Endothelial cell of umbilical vein (primary cell): ENCODE data around the gene HLA-DPA1. TPM values are rescaled to one million over a fixed set of nuclear protein-coding genes. Genes with fewer than 3 reads are reported as not detected.

Source experiments
- BruUV-seq: library from RNA; stranded (reverse); fragments of 400-500 nt; replicated peaks from 2 replicates; lab custom pipeline; 2021; lab: Mats Ljungman, UMichigan
- CTCF ChIA-PET: fragments of 300-600, 350-600 bp; sonication (Branson Sonifier 250); formaldehyde crosslinking; loops from one replicate; lab custom pipeline; 2021; ENCODE audit warnings: antibody characterized with exemption, inconsistent platforms; lab: Charles Lee
- POLR2A ChIA-PET: fragments of 300-600, 350-600 bp; sonication (Branson Sonifier 250); formaldehyde crosslinking; loops from one replicate; lab custom pipeline; 2021; ENCODE audit warnings: antibody characterized with exemption, inconsistent platforms; lab: Charles Lee
- DNase-seq: peaks from one replicate; pipeline ENCODE4 v3.0.0-alpha.2; 2011; ENCODE audit warnings: low read depth, low spot score
- FAIRE-seq: peaks from 2 replicates; lab custom pipeline; 2011; peaks lifted over from hg19 to GRCh38; lab: Jason Lieb, UNC
- H2AFZ ChIP-seq: 2 replicates; pipeline ENCODE4 v1.6.0; 2012; ENCODE audit warnings: low read depth, low read length, control low read depth, inconsistent platforms
- H3K27ac ChIP-seq: 2 replicates; pipeline ENCODE4 v1.5.1; 2011; ENCODE audit warnings: low read depth, mild to moderate bottlenecking, control low read depth, low read length, moderate library complexity; ENCODE audit not compliant: insufficient read depth
- H3K27me3 ChIP-seq, 2 experiments: 2 replicates each; pipeline versions ENCODE4 v1.6.0 to v1.6.1; 2011; ENCODE audit warnings: low read length in 2 of 2, mixed read lengths in 1 of 2; ENCODE audit not compliant: control insufficient read depth in 2 of 2, insufficient read depth in 2 of 2
- H3K36me3 ChIP-seq, 2 experiments: 2 replicates in 1 of 2; 3 replicates in 1 of 2; pipeline ENCODE4 v1.5.1; 2011; ENCODE audit warnings: low read length in 2 of 2, mild to moderate bottlenecking in 1 of 2, moderate library complexity in 1 of 2; ENCODE audit not compliant: control insufficient read depth in 2 of 2, insufficient read depth in 2 of 2; ENCODE audit errors: extremely low read depth in 1 of 2
- H3K4me1 ChIP-seq: 3 replicates; pipeline ENCODE4 v1.5.1; 2011; ENCODE audit warnings: mild to moderate bottlenecking, low read length; ENCODE audit not compliant: control insufficient read depth, insufficient read depth; ENCODE audit errors: extremely low read depth
- H3K4me2 ChIP-seq: 2 replicates; pipeline ENCODE4 v1.6.1; 2011; ENCODE audit warnings: low read length, control low read depth, mixed read lengths; ENCODE audit not compliant: insufficient read depth
- H3K4me3 ChIP-seq, 3 experiments: fragments of 200-600 bp in 1 of 3; sonication (generic), shearing (Covaris generic) in 1 of 3; replicated peaks in 1 of 3; 2 replicates each; pipeline ENCODE4 v1.5.1; 2011 to 2016; ENCODE audit warnings: control low read depth in 3 of 3, low read length in 3 of 3, mild to moderate bottlenecking in 2 of 3, inconsistent platforms in 1 of 3, low read depth in 1 of 3, moderate library complexity in 1 of 3; ENCODE audit not compliant: insufficient read depth in 1 of 3
- H3K79me2 ChIP-seq: 2 replicates; pipeline ENCODE4 v1.6.0; 2012; ENCODE audit warnings: low read length, inconsistent platforms; ENCODE audit not compliant: control insufficient read depth, insufficient read depth
- H3K9ac ChIP-seq: replicated peaks from 2 replicates; pipeline ENCODE3; 2011; ENCODE audit warnings: low read length, control low read depth; ENCODE audit not compliant: insufficient read depth; ENCODE audit errors: extremely low read depth
- H3K9me1 ChIP-seq: replicated peaks from 3 replicates; pipeline ENCODE4 v1.6.0; 2011; ENCODE audit warnings: mild to moderate bottlenecking, low read length; ENCODE audit not compliant: control insufficient read depth, insufficient read depth; ENCODE audit errors: extremely low read depth
- H3K9me3 ChIP-seq: replicated peaks from 2 replicates; pipeline ENCODE4 v1.5.1; 2012; ENCODE audit warnings: low read length, inconsistent platforms; ENCODE audit not compliant: control insufficient read depth, insufficient read depth
- H4K20me1 ChIP-seq: replicated peaks from 2 replicates; pipeline ENCODE3; 2011; ENCODE audit warnings: mild to moderate bottlenecking, low read length; ENCODE audit not compliant: control insufficient read depth, insufficient read depth; ENCODE audit errors: extremely low read depth
- CTCF ChIP-seq, 2 donors: IDR thresholded peaks; 1 replicate in 1 of 2; 2 replicates in 1 of 2; pipeline ENCODE4 v1.5.1; 2011; ENCODE audit warnings: low read length in 2 of 2, mild to moderate bottlenecking in 2 of 2, moderate library complexity in 2 of 2, control low read depth in 1 of 2, inconsistent platforms in 1 of 2, low read depth in 1 of 2; ENCODE audit not compliant: insufficient read depth in 1 of 2; ENCODE audit errors: extremely low read depth in 1 of 2
- EZH2 ChIP-seq: IDR thresholded peaks from 2 replicates; pipeline ENCODE4 v1.6.1; 2012; ENCODE audit warnings: borderline replicate concordance, low read depth, mild to moderate bottlenecking, moderate library complexity, low read length, inconsistent platforms; ENCODE audit not compliant: severe bottlenecking
- FOS ChIP-seq: IDR thresholded peaks from 2 replicates; pipeline ENCODE4 v1.6.1; 2011; ENCODE audit warnings: mild to moderate bottlenecking, low read length, moderate library complexity, borderline replicate concordance; ENCODE audit not compliant: insufficient read depth
- GATA2 ChIP-seq: IDR thresholded peaks from 2 replicates; pipeline ENCODE4 v1.7.0; 2011; ENCODE audit warnings: low read depth, mild to moderate bottlenecking, moderate library complexity, mixed read lengths, low read length; ENCODE audit not compliant: insufficient read length, insufficient read depth
- JUN ChIP-seq: IDR thresholded peaks from 2 replicates; pipeline ENCODE4 v1.6.1; 2011; ENCODE audit warnings: borderline replicate concordance, low read depth; ENCODE audit not compliant: insufficient read length, insufficient read depth
- MYC ChIP-seq: IDR thresholded peaks from one replicate; pipeline ENCODE4 v1.6.1; 2011; ENCODE audit warnings: mild to moderate bottlenecking, low read depth, low read length
- POLR2A ChIP-seq: IDR thresholded peaks from 2 replicates; pipeline ENCODE4 v1.6.1; 2012; ENCODE audit warnings: low read depth, mild to moderate bottlenecking, control low read depth, low read length
- POLR2AphosphoS5 ChIP-seq: IDR thresholded peaks from 2 replicates; pipeline ENCODE4 v1.6.1; 2012; ENCODE audit warnings: low read depth, mild to moderate bottlenecking, control low read depth, low read length, moderate library complexity; ENCODE audit not compliant: insufficient read depth
- dilution Hi-C: fragments of 300-500 bp; cut with MboI; formaldehyde crosslinking; loops from one replicate; pipeline ENCODE4 v1.15.0; 2019; ENCODE audit warnings: low sequenced_read_pairs; ENCODE audit not compliant: extremely low pct_ligation_motif_present
- intact Hi-C: fragments of 100-400 bp; cut with micrococcal nuclease; formaldehyde crosslinking; loops from one replicate; pipeline ENCODE4 v1.10.0; 2022
- polyA plus RNA-seq, 4 experiments: library from polyadenylated mRNA; depleted of rRNA in 3 of 4; stranded (reverse) in 3 of 4; unstranded in 1 of 4; fragments of >200 nt; gene quantifications; 2 replicates each; pipeline versions ENCODE4 v1.2.1 to v1.2.3, GENCODE V29; 2011 to 2012; ENCODE audit warnings: missing spikeins in 1 of 4
- total RNA-seq: library from RNA; stranded (reverse); gene quantifications from 2 replicates; pipeline ENCODE4 v1.2.3, GENCODE V29; 2021
- TF ChIP-seq, protein P1 (sequence below): IDR thresholded peaks from 2 replicates; pipeline ENCODE4 v1.6.1; 2011; ENCODE audit not compliant: insufficient read depth, insufficient read length

The HLA-DPA1 gene
- total and polyA plus RNA-seq, 2 donors (not counting 3 experiments of a cell fraction or from before 2014, with no cell fraction given): 23.2 TPM; not detected in 1

DNA sequence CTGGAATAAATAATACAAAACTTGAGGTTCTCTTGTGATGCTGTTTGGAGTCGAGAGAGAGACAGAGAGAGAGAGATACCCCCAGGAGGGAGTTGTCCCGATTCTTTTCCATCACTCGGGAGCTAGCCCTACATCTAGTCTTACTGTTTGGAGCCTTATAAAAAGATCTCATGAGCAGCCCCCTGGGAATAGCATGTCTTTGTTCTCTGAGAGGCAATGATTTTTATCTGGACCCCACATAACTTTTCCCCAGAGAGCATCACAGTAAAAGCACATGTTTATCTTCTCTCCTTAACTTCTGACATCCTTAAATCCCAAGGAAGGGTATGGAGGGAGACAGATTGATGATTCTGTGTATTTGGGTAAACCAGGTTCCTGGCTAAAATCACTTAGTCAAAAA is 43.2 kb downstream of the HLA-DPA1 start:
- H3K27ac ChIP-seq: no peak overlapping the region
- POLR2A ChIA-PET: no interaction called here
- CTCF ChIA-PET: interaction anchor here (1.1 kb wide), 2 partner anchors 16 to 162 kb away, joined by 3 read pairs; no protein-coding TSS in a partner anchor
- peaks cover 18 to 61% of the 10 kb centered on the region in 2 experiments for H3K27me3 ChIP-seq
- H3K79me2 ChIP-seq: no peaks in the 10 kb centered on the region
- TF ChIP-seq JUN (no peak), EZH2 (no peak), FOS (no peak), MYC (no peak), POLR2AphosphoS5 (no peak), CTCF (IDR thresholded peaks at IDR 0.05; ENCODE audit: extremely low read depth in 1 of 2, insufficient read depth in 1 of 2, low read depth in 1 of 2, low read length in 2 of 2) (no peak), POLR2A (no peak), GATA2 (no peak)
- TF ChIP-seq, protein P1, sequence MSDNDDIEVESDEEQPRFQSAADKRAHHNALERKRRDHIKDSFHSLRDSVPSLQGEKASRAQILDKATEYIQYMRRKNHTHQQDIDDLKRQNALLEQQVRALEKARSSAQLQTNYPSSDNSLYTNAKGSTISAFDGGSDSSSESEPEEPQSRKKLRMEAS: no peak
- H3K4me1 ChIP-seq: no peaks in the 10 kb centered on the region
- no peaks in the 10 kb centered on the region for H3K9me3 ChIP-seq
- dilution Hi-C loops: no loop called here
- no peak for DNase-seq
- no peaks in the 10 kb centered on the region for H3K36me3 ChIP-seq
- no peaks in the 10 kb centered on the region for H3K9me1 ChIP-seq
- intact Hi-C loops: no loop called here
- no peak overlapping the region for H3K4me3 ChIP-seq
- FAIRE-seq: no peak
- no peak overlapping the region for H3K4me2 ChIP-seq
- H3K9ac ChIP-seq: no peak overlapping the region
- H4K20me1 ChIP-seq: no peaks in the 10 kb centered on the region
- BruUV-seq: no TSS peak
- no peak overlapping the region for H2AFZ ChIP-seq
